Endothelial cell of umbilical vein (primary cell): Measurements from ENCODE around the gene MAFF. TPM values are rescaled to one million over a fixed set of nuclear protein-coding genes. Genes with fewer than 3 reads are reported as not detected.
A peak's percentile ranks its signal among the peaks of the same experiment; 100 is the strongest.

ENCODE experiments used
- BruUV-seq: library from RNA; stranded (reverse); fragments of 400-500 nt; replicated peaks from 2 replicates; lab custom pipeline; 2021; lab: Mats Ljungman, UMichigan
- CTCF ChIA-PET: fragments of 300-600, 350-600 bp; sonication (Branson Sonifier 250); formaldehyde crosslinking; loops from one replicate; lab custom pipeline; 2021; ENCODE audit warnings: antibody characterized with exemption, inconsistent platforms; lab: Charles Lee
- POLR2A ChIA-PET: fragments of 300-600, 350-600 bp; sonication (Branson Sonifier 250); formaldehyde crosslinking; loops from one replicate; lab custom pipeline; 2021; ENCODE audit warnings: antibody characterized with exemption, inconsistent platforms; lab: Charles Lee
- DNase-seq: peaks from one replicate; pipeline ENCODE4 v3.0.0-alpha.2; 2011; ENCODE audit warnings: low read depth, low spot score
- FAIRE-seq: peaks from 2 replicates; lab custom pipeline; 2011; peaks lifted over from hg19 to GRCh38; lab: Jason Lieb, UNC
- H2AFZ ChIP-seq: 2 replicates; pipeline ENCODE4 v1.6.0; 2012; ENCODE audit warnings: low read depth, low read length, control low read depth, inconsistent platforms
- H3K27ac ChIP-seq: 2 replicates; pipeline ENCODE4 v1.5.1; 2011; ENCODE audit warnings: low read depth, mild to moderate bottlenecking, control low read depth, low read length, moderate library complexity; ENCODE audit not compliant: insufficient read depth
- H3K27me3 ChIP-seq, 2 experiments: 2 replicates each; pipeline versions ENCODE4 v1.6.0 to v1.6.1; 2011; ENCODE audit warnings: low read length in 2 of 2, mixed read lengths in 1 of 2; ENCODE audit not compliant: control insufficient read depth in 2 of 2, insufficient read depth in 2 of 2
- H3K36me3 ChIP-seq, 2 experiments: 2 replicates in 1 of 2; 3 replicates in 1 of 2; pipeline ENCODE4 v1.5.1; 2011; ENCODE audit warnings: low read length in 2 of 2, mild to moderate bottlenecking in 1 of 2, moderate library complexity in 1 of 2; ENCODE audit not compliant: control insufficient read depth in 2 of 2, insufficient read depth in 2 of 2; ENCODE audit errors: extremely low read depth in 1 of 2
- H3K4me1 ChIP-seq: 3 replicates; pipeline ENCODE4 v1.5.1; 2011; ENCODE audit warnings: mild to moderate bottlenecking, low read length; ENCODE audit not compliant: control insufficient read depth, insufficient read depth; ENCODE audit errors: extremely low read depth
- H3K4me2 ChIP-seq: 2 replicates; pipeline ENCODE4 v1.6.1; 2011; ENCODE audit warnings: low read length, control low read depth, mixed read lengths; ENCODE audit not compliant: insufficient read depth
- H3K4me3 ChIP-seq, 3 experiments: fragments of 200-600 bp in 1 of 3; sonication (generic), shearing (Covaris generic) in 1 of 3; replicated peaks in 1 of 3; 2 replicates each; pipeline ENCODE4 v1.5.1; 2011 to 2016; ENCODE audit warnings: control low read depth in 3 of 3, low read length in 3 of 3, mild to moderate bottlenecking in 2 of 3, inconsistent platforms in 1 of 3, low read depth in 1 of 3, moderate library complexity in 1 of 3; ENCODE audit not compliant: insufficient read depth in 1 of 3
- H3K79me2 ChIP-seq: 2 replicates; pipeline ENCODE4 v1.6.0; 2012; ENCODE audit warnings: low read length, inconsistent platforms; ENCODE audit not compliant: control insufficient read depth, insufficient read depth
- H3K9ac ChIP-seq: replicated peaks from 2 replicates; pipeline ENCODE3; 2011; ENCODE audit warnings: low read length, control low read depth; ENCODE audit not compliant: insufficient read depth; ENCODE audit errors: extremely low read depth
- H3K9me1 ChIP-seq: replicated peaks from 3 replicates; pipeline ENCODE4 v1.6.0; 2011; ENCODE audit warnings: mild to moderate bottlenecking, low read length; ENCODE audit not compliant: control insufficient read depth, insufficient read depth; ENCODE audit errors: extremely low read depth
- H3K9me3 ChIP-seq: replicated peaks from 2 replicates; pipeline ENCODE4 v1.5.1; 2012; ENCODE audit warnings: low read length, inconsistent platforms; ENCODE audit not compliant: control insufficient read depth, insufficient read depth
- H4K20me1 ChIP-seq: replicated peaks from 2 replicates; pipeline ENCODE3; 2011; ENCODE audit warnings: mild to moderate bottlenecking, low read length; ENCODE audit not compliant: control insufficient read depth, insufficient read depth; ENCODE audit errors: extremely low read depth
- CTCF ChIP-seq, 2 donors: IDR thresholded peaks; 1 replicate in 1 of 2; 2 replicates in 1 of 2; pipeline ENCODE4 v1.5.1; 2011; ENCODE audit warnings: low read length in 2 of 2, mild to moderate bottlenecking in 2 of 2, moderate library complexity in 2 of 2, control low read depth in 1 of 2, inconsistent platforms in 1 of 2, low read depth in 1 of 2; ENCODE audit not compliant: insufficient read depth in 1 of 2; ENCODE audit errors: extremely low read depth in 1 of 2
- EZH2 ChIP-seq: IDR thresholded peaks from 2 replicates; pipeline ENCODE4 v1.6.1; 2012; ENCODE audit warnings: borderline replicate concordance, low read depth, mild to moderate bottlenecking, moderate library complexity, low read length, inconsistent platforms; ENCODE audit not compliant: severe bottlenecking
- FOS ChIP-seq: IDR thresholded peaks from 2 replicates; pipeline ENCODE4 v1.6.1; 2011; ENCODE audit warnings: mild to moderate bottlenecking, low read length, moderate library complexity, borderline replicate concordance; ENCODE audit not compliant: insufficient read depth
- GATA2 ChIP-seq: IDR thresholded peaks from 2 replicates; pipeline ENCODE4 v1.7.0; 2011; ENCODE audit warnings: low read depth, mild to moderate bottlenecking, moderate library complexity, mixed read lengths, low read length; ENCODE audit not compliant: insufficient read length, insufficient read depth
- JUN ChIP-seq: IDR thresholded peaks from 2 replicates; pipeline ENCODE4 v1.6.1; 2011; ENCODE audit warnings: borderline replicate concordance, low read depth; ENCODE audit not compliant: insufficient read length, insufficient read depth
- MAX ChIP-seq: IDR thresholded peaks from 2 replicates; pipeline ENCODE4 v1.6.1; 2011; ENCODE audit not compliant: insufficient read depth, insufficient read length
- MYC ChIP-seq: IDR thresholded peaks from one replicate; pipeline ENCODE4 v1.6.1; 2011; ENCODE audit warnings: mild to moderate bottlenecking, low read depth, low read length
- POLR2A ChIP-seq: IDR thresholded peaks from 2 replicates; pipeline ENCODE4 v1.6.1; 2012; ENCODE audit warnings: low read depth, mild to moderate bottlenecking, control low read depth, low read length
- POLR2AphosphoS5 ChIP-seq: IDR thresholded peaks from 2 replicates; pipeline ENCODE4 v1.6.1; 2012; ENCODE audit warnings: low read depth, mild to moderate bottlenecking, control low read depth, low read length, moderate library complexity; ENCODE audit not compliant: insufficient read depth
- dilution Hi-C: fragments of 300-500 bp; cut with MboI; formaldehyde crosslinking; loops from one replicate; pipeline ENCODE4 v1.15.0; 2019; ENCODE audit warnings: low sequenced_read_pairs; ENCODE audit not compliant: extremely low pct_ligation_motif_present
- intact Hi-C: fragments of 100-400 bp; cut with micrococcal nuclease; formaldehyde crosslinking; loops from one replicate; pipeline ENCODE4 v1.10.0; 2022
- polyA plus RNA-seq, 4 experiments: library from polyadenylated mRNA; depleted of rRNA in 3 of 4; stranded (reverse) in 3 of 4; unstranded in 1 of 4; fragments of >200 nt; gene quantifications; 2 replicates each; pipeline versions ENCODE4 v1.2.1 to v1.2.3, GENCODE V29; 2011 to 2012; ENCODE audit warnings: missing spikeins in 1 of 4
- total RNA-seq: library from RNA; stranded (reverse); gene quantifications from 2 replicates; pipeline ENCODE4 v1.2.3, GENCODE V29; 2021

MAFF gene
- total and polyA plus RNA-seq, 2 donors (not counting 3 experiments of a cell fraction or from before 2014, with no cell fraction given) = 29.0 to 61.2 TPM

- Histone ChIP-seq H3K9me1 (no peaks in the 10 kb centered on the region), H3K27me3 (no peaks in the 10 kb centered on the region), H2AFZ (peak overlapping the region; percentile 26), H3K79me2 (no peaks in the 10 kb centered on the region), H3K36me3 (no peaks in the 10 kb centered on the region), H4K20me1 (no peaks in the 10 kb centered on the region), H3K4me2 (peak overlapping the region; percentile 62), H3K27ac (peak overlapping the region; percentile 93), H3K4me1 (peaks cover 46% of the 10 kb centered on the region), H3K4me3 (peak overlapping the region in 2 of 3 experiments; percentile 5 to 28), H3K9ac (peak overlapping the region; percentile 83), H3K9me3 (no peaks in the 10 kb centered on the region)
- dilution Hi-C loops = no loop called here
- TF ChIP-seq FOS (no peak), MAX (no peak), JUN (no peak), EZH2 (no peak), MYC (no peak), POLR2AphosphoS5 (no peak), CTCF (IDR thresholded peaks at IDR 0.05; ENCODE audit: extremely low read depth in 1 of 2, insufficient read depth in 1 of 2, low read depth in 1 of 2, low read length in 2 of 2) (no peak), POLR2A (no peak), GATA2 (no peak)
- TSS peak; percentile 73 for BruUV-seq
- CTCF ChIA-PET = interaction anchor here (1.3 kb wide), 1 partner anchor 66 kb away, joined by 4 read pairs; no protein-coding TSS in a partner anchor
- POLR2A ChIA-PET = no interaction called here
- FAIRE-seq (peak; percentile 74), DNase-seq (peak; percentile 40)
- intact Hi-C loops = loop anchor here (1.0 kb wide), 2 partner anchors 9 to 20 kb away; partner anchors contain the start of gene MAFF
Observed at GRCh38 chr22:38180841-38181452, 20.8 kb upstream of the MAFF start.
